Stimulated activated CD4-positive, alpha-beta T cell treated with anti-CD3 and anti-CD28 coated beads, Interleukin-4, amount 100 ng/mL, for 48 hours (primary cell): ENCODE results near the gene APCDD1.

Experiments
- DNase-seq, 2 donors: peaks; one replicate each; pipeline ENCODE4 v3.0.0-alpha.2; 2020; ENCODE audit warnings: low read depth in 2 of 2

The APCDD1 gene

GRCh38 chr18:10453806-10454680, at the start of gene APCDD1:
Gene APCDD1 (plus strand): TSS chr18:10454635. CDS start chr18:10454982, 347 bp downstream.
- no peak for DNase-seq

GRCh38 chr18:10405014-10405493, 49.4 kb upstream of the APCDD1 start:
- no peak for DNase-seq

- DNase-seq = no peak
Observed at GRCh38 chr18:10405816-10406663, 48.4 kb upstream of the APCDD1 start.

DNA sequence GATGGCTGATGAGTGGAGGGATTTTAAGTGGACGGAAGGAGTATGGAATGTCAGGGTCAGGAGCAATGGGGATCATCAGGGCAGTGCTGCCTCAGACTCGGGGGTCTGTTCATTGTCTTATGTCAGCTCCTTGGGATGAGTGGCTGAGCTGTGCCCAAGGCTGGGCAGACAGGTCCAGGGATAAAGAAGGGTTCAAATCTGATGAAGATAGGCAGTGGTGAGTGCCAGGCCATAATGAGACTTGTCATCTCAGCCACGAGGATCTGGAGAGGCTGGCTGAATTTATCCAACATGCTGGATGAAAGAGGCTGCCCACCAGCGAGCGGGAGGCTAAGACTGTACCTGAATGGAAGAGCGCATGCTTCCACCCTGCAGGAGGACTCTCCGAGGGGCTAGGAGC, 46.3 kb upstream of the APCDD1 start:
- DNase-seq = no peak

DNA sequence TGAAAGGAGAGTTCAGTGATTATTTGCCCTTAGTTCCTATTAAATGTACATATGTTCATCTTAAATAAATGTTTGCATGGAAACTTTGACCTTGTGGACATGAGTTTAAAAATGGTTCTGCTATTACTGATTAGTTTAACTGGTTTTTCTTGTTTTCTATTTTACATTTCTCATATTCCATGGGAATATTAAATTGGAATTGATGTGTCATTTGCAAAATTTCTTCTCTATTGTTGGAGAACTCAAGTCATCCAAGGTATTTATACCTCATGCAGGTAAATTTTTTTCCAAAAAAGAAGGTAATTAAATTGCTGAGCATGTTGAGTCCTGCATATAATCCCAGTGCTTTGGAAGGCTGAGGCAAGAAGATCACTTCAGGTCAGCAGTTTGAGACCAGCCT, 45.4 kb upstream of the APCDD1 start:
- no peak for DNase-seq

DNA sequence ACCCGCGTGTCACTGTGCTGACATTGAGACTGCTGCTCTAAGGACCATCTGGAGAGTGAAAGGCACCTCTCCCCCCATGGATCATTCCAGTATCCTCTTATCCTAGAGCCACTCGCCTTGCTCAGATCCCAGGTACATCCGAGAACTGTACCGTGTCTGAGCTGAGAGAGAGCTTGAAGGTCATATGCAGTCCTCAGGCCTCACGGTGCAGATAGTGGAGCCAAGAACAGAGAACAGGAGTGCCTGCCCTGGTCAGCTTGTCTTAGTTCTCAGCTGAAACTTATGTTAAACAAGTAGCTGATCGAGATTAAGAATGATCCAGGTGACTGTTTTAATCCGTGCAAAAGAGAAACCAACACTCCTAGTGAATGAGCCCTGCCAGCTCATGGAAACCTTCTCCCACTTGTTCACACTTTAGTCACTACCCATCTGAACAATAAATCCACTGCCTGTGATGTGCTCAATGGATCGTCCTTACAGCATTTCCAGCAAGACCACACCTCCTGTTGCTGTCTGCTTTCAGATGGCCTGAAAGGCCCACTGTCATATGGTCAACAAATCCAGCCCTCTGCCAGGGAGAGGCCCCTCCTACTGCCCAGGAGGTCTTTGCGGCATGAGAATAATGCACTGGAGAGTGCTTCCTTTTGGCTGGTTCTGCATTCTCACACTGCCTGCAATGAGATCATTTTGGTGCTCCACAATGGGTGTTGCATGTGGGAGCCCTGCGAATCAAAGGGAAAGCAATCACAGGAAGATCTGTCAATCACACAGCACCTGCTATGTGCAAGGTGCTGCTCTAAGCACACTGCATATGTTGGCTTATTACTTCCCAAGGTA, 43.7 kb upstream of the APCDD1 start:
- no peak for DNase-seq

GRCh38 chr18:10412933-10413332, 41.5 kb upstream of the APCDD1 start:
- no peak for DNase-seq

DNA sequence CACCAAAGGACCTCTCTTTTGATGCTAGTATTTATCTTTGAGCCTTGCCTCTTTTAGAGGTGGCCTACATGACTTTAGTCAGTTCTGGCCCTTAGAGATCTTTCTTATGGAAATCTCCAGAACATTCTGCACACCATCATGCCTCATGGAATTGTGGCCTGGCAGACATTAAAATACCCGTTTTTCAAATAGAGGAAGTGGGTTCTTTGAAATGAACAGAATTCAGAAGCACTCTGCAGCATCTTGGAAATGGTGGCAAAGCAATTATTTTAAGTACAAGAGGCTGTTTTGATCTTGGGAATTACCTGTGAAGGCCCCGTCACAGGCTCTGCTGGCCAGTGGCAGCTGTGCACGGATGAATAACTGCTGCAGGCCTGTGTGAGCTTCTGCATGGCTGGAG, 40.7 kb upstream of the APCDD1 start:
- DNase-seq = no peak

GRCh38 chr18:10414293-10414842, 40.1 kb upstream of the APCDD1 start:
- DNase-seq = no peak

GRCh38 chr18:10416065-10416464, 38.4 kb upstream of the APCDD1 start:
- DNase-seq = no peak

GRCh38 chr18:10417191-10417590, 37.2 kb upstream of the APCDD1 start:
- DNase-seq = no peak

DNA sequence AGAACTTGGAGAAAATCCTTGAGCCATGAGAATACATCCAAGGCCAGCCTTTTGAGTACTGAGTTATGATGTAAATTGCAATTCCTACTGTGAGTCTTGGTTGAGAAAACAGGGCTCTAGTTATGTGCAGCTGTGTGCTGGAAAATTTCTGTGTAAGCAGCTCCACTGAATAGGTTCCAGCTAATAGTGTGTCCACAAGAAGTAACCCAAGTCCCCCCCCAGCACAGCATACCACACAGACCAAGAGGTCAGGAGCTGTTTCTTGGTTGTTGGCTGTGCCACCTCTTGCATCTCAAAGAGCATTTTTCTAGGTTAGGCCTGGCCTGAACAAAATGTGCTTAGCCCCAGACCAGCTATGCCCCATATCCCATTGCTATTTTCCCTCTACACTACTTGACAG, 36.8 kb upstream of the APCDD1 start:
- DNase-seq = no peak

- no peak for DNase-seq
Observed at GRCh38 chr18:10418836-10419235, 35.6 kb upstream of the APCDD1 start.

GRCh38 chr18:10419420-10420103, 34.9 kb upstream of the APCDD1 start:
- no peak for DNase-seq

GRCh38 chr18:10420561-10421352, 33.7 kb upstream of the APCDD1 start:
- no peak for DNase-seq

- no peak for DNase-seq
Observed at GRCh38 chr18:10421859-10422258, 32.6 kb upstream of the APCDD1 start.

DNA sequence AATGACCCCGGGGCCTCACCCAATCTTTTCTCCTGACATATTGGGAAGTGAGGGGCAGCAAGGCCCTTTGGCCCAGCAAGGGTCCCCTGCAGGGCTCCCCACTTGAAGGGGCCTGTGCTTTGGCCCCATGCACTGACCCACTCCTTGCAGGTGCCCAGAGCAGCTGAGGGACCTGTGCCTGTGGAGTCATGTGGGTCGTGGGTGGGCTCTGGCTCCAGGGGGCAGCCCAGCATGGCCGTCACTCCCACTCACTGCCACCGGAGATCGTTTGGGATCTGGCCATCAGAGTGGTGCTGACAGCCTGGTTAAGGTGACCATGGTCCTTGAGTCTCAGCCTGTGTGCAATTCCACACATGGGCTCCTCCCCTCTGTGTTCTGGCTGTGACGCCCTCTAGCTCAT, 31.7 kb upstream of the APCDD1 start:
- no peak for DNase-seq

DNA sequence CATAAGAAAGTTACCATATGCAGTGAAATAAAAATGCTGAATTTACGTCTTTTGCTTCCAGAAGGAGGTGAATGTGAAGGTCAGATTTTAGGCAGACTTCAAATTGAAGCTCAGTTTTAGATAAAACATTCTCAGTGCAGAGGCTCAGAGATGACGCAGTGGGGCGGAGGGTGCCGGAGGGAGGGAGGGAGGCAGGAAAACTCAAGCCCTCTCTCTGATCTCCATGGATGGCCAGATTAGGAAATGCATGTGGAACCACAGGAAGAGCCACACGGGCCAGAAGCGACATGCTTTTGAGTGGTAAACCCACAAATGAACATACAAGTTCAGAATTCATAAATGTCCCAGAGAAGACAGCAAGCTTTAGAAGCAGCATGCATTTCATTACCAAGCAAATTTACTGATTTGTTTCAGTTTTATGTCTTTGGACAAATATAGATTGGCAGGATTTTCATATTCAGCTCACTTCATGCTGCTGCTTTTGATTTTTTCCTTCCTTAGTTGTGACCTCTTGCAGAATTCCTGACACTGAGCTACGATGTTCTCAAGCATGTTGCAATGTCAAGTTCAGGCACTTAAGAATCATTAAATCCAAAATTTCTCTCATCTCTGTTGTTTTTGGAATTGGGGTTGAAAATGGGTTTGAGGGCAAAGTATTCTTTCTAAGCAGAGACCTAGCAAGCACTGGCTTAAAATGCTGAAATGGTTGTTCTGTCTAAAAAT, 29.7 kb upstream of the APCDD1 start:
- no peak for DNase-seq

DNA sequence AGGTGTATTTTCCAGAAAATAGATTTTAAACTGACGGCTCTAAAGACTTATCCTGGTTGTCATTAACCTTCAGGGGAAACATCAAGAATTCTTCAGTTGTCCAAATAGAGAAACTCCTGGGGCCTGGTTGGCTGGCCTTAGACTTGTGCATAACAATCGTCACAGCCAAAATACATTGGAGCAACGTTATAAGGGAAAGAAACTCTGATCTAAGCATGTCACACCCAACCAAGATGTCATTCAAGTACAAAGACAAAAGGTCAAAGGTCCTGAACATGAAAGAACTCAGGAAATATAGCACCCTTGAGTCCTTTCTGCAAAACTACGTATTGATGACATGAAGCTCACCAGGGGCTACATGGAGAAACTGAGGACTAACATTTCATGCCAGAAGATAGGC, 23.8 kb upstream of the APCDD1 start:
- DNase-seq = no peak
